Lower leg skin (tissue), 4 donors: Measurements from ENCODE around the gene NCKAP5. TPM values are rescaled to one million over a fixed set of nuclear protein-coding genes. Genes with fewer than 3 reads are reported as not detected.

ENCODE experiments used
- DNase-seq, 2 donors: peaks; one replicate each; pipeline ENCODE4 v3.0.0-alpha.2; 2019; ENCODE audit warnings: low spot score in 2 of 2
- H3K4me3 ChIP-seq: fragments of 200-600 bp; sonication (generic); 2 replicates; pipeline ENCODE4 v1.5.1; 2017; ENCODE audit warnings: mild to moderate bottlenecking, low read depth; ENCODE audit not compliant: poor library complexity, severe bottlenecking
- CTCF ChIP-seq, 3 donors: fragments of 450-650 bp; IDR thresholded peaks; one replicate each; pipeline ENCODE4 v1.5.1; 2016; ENCODE audit warnings: antibody characterized with exemption in 3 of 3, mild to moderate bottlenecking in 3 of 3, moderate library complexity in 2 of 3
- POLR2A ChIP-seq, 2 donors: fragments of 450-650 bp; IDR thresholded peaks; one replicate each; pipeline ENCODE4 v1.6.1; 2016 to 2017; ENCODE audit warnings: antibody characterized with exemption in 2 of 2, mild to moderate bottlenecking in 1 of 2, moderate library complexity in 1 of 2
- WGBS, 2 donors: methylation state at CpG; one replicate each; pipeline ENCODE4 v1.1.5; 2018; 5-methylcytosine and 5-hydroxymethylcytosine counted together
- intact Hi-C: fragments of 100-400 bp; cut with DNase I; formaldehyde crosslinking; loops from one replicate; pipeline ENCODE4 v1.15.0; 2023; ENCODE audit warnings: low total_unique reads
- total RNA-seq, 4 donors: library from RNA; depleted of rRNA; stranded (reverse); fragments of >200 nt; gene quantifications; one replicate each; pipeline ENCODE4 v1.1.0, GENCODE V29; 2016

Gene NCKAP5
- total RNA-seq, 4 donors from 2014 or later, result 2.0 to 5.1 (median 3.6) TPM

GRCh38 chr2:133346654-133347053 lies 221.6 kb downstream of the NCKAP5 start:
- no peak for TF ChIP-seq POLR2A (IDR thresholded peaks at IDR 0.05)
- no peak for TF ChIP-seq CTCF (IDR thresholded peaks at IDR 0.05)
- peak; percentile 59 to 86 for DNase-seq
- WGBS, 2 donors, result 71 to 73% methylated on average over 4 of the region's 4 CpGs
- intact Hi-C loops, result no loop called here
- no peak overlapping the region for H3K4me3 ChIP-seq

- intact Hi-C loops, result no loop called here
- no peak overlapping the region for H3K4me3 ChIP-seq
- TF ChIP-seq CTCF (IDR thresholded peaks at IDR 0.05), result no peak
- TF ChIP-seq POLR2A (IDR thresholded peaks at IDR 0.05), result no peak
- no peak for DNase-seq
- WGBS, 2 donors, result 89 to 100% methylated on average over 1 of the region's 1 CpG
These were observed 222.6 kb downstream of the NCKAP5 start for GRCh38 chr2:133345638-133346037.

- no peak overlapping the region for H3K4me3 ChIP-seq
- intact Hi-C loops, result no loop called here
- WGBS, 2 donors, result 85% methylated on average over 6 of the region's 6 CpGs
- TF ChIP-seq POLR2A (IDR thresholded peaks at IDR 0.05) (no peak), CTCF (IDR thresholded peaks at IDR 0.05) (no peak)
- no peak for DNase-seq
These were observed 223.4 kb downstream of the NCKAP5 start for GRCh38 chr2:133344849-133345248.

GRCh38 chr2:133343018-133343352 lies 225.3 kb downstream of the NCKAP5 start:
- intact Hi-C loops, result no loop called here
- TF ChIP-seq CTCF (IDR thresholded peaks at IDR 0.05) (no peak), POLR2A (IDR thresholded peaks at IDR 0.05) (no peak)
- DNase-seq, result no peak
- no peak overlapping the region for H3K4me3 ChIP-seq

GRCh38 chr2:133342286-133343017 lies 225.8 kb downstream of the NCKAP5 start:
- H3K4me3 ChIP-seq, result no peak overlapping the region
- intact Hi-C loops, result no loop called here
- WGBS, 2 donors, result 95 to 96% methylated on average over 2 of the region's 2 CpGs
- DNase-seq, result no peak
- TF ChIP-seq POLR2A (IDR thresholded peaks at IDR 0.05) (no peak), CTCF (IDR thresholded peaks at IDR 0.05) (no peak)

- intact Hi-C loops, result no loop called here
- DNase-seq, result no peak
- 81 to 86% methylated on average over 2 of the region's 2 CpGs for WGBS, 2 donors
- no peak overlapping the region for H3K4me3 ChIP-seq
- TF ChIP-seq CTCF (IDR thresholded peaks at IDR 0.05), result no peak
- no peak for TF ChIP-seq POLR2A (IDR thresholded peaks at IDR 0.05)
These were observed 226.7 kb downstream of the NCKAP5 start for GRCh38 chr2:133341575-133341974.
